Skeletal muscle tissue (tissue), 4 donors: ENCODE measurements around the gene SRPX. TPM values are rescaled to one million over a fixed set of nuclear protein-coding genes. Genes with fewer than 3 reads are reported as not detected.

ENCODE experiments used
- H3K27ac ChIP-seq: one replicate; pipeline ENCODE4 v1.7.0; 2013; ENCODE audit warnings: mild to moderate bottlenecking, low read depth, low read length, inconsistent platforms
- H3K27me3 ChIP-seq, 3 donors: one replicate each; pipeline ENCODE4 v1.7.0; 2013; ENCODE audit warnings: low read length in 3 of 3; ENCODE audit not compliant: control insufficient read depth in 3 of 3, insufficient read depth in 3 of 3
- H3K36me3 ChIP-seq, 3 donors: one replicate each; pipeline ENCODE4 v1.7.0; 2013; ENCODE audit warnings: low read length in 3 of 3; ENCODE audit not compliant: control insufficient read depth in 3 of 3, insufficient read depth in 3 of 3
- H3K4me1 ChIP-seq, 3 donors: one replicate each; pipeline ENCODE4 v1.7.0; 2013; ENCODE audit warnings: low read length in 3 of 3, mild to moderate bottlenecking in 3 of 3; ENCODE audit not compliant: control insufficient read depth in 3 of 3, insufficient read depth in 3 of 3
- H3K4me3 ChIP-seq, 3 donors: one replicate each; pipeline ENCODE4 v1.7.0; 2013; ENCODE audit warnings: low read length in 3 of 3
- H3K9ac ChIP-seq, 3 donors: one replicate each; pipeline ENCODE4 v1.7.0; 2013; ENCODE audit warnings: low read length in 3 of 3, mild to moderate bottlenecking in 3 of 3, moderate library complexity in 2 of 3, low read depth in 1 of 3
- H3K9me3 ChIP-seq, 3 donors: one replicate each; pipeline ENCODE4 v1.7.0; 2013; ENCODE audit warnings: low read length in 3 of 3; ENCODE audit not compliant: control insufficient read depth in 3 of 3
- total RNA-seq: library from RNA; depleted of rRNA; stranded (reverse); fragments of >200 nt; gene quantifications from one replicate; pipeline ENCODE4 v1.2.3, GENCODE V29; 2014
- donor health status: Osteomylitis.

SRPX gene
- total RNA-seq, 1 donor from 2014 or later, result 39.7 TPM

DNA sequence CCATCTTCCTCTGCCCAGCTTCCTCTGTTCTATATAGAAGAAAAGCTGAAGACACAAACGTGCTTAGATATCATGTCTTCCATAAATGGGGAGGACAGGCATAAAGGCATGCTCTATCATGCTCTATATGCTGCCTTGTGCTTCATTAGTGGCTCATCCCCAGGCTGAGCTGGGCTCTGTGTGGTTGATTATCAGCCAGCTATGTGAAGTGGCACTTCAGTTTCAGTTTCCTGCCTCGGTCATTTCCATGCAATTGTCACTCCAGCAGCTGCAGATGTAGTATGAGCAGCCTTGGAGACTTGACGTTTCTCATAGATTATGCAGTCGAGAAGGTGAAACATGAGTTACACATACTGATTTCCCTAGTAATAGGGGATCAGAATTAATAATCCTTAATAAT, 108.1 kb downstream of the SRPX start:
- H3K36me3 ChIP-seq, result no peaks in the 10 kb centered on the region
- no peak overlapping the region for H3K27ac ChIP-seq
- no peak overlapping the region for H3K4me3 ChIP-seq
- no peaks in the 10 kb centered on the region for H3K27me3 ChIP-seq
- no peak overlapping the region for H3K9ac ChIP-seq
- H3K9me3 ChIP-seq, result no peaks in the 10 kb centered on the region
- H3K4me1 ChIP-seq, result no peaks in the 10 kb centered on the region

DNA sequence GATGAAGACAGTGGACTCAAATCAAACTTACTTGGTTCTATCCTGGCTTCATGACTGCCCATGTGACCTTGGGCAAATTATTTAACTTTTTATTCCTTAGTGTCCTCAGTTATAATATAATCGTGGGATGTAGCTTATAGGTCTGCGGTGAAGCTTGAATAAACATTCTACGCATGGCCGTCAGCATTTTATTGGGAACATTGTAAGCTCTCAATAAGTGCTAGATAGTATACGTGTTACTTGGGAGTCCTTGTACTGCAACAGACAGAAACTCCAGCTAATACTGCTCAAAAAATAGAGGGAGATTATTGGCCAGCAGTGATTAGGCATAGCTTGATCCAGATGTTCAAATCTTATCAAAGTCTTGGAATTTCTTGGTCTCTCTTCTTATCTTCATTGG, 109.5 kb downstream of the SRPX start:
- H3K27me3 ChIP-seq, result no peaks in the 10 kb centered on the region

DNA sequence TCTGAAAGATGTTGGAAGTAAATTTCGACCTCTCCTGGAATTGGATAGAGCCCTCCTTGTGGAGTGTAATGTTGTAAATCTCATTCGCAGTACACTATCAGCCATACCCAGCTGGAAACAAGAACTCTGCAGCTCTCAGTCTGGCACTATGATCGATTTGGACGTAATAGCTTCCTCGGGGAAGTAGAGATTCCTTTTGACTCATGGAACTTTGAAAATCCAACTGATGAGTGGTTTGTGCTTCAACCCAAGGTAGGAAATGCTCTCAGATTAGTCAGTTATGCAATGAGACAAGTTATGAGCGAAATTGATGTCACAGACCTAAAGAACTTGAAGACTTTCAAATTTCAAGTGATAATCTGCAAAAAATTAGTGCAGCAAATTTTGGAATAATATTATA, 110.4 kb downstream of the SRPX start:
- Histone ChIP-seq H3K27ac (no peak overlapping the region), H3K36me3 (no peaks in the 10 kb centered on the region), H3K4me3 (no peak overlapping the region), H3K27me3 (no peaks in the 10 kb centered on the region), H3K4me1 (no peaks in the 10 kb centered on the region), H3K9ac (no peak overlapping the region), H3K9me3 (no peaks in the 10 kb centered on the region)

More for the DNA sequence above, 109.5 kb downstream of the SRPX start:
- Histone ChIP-seq H3K27ac (no peak overlapping the region), H3K4me3 (no peak overlapping the region), H3K36me3 (no peaks in the 10 kb centered on the region), H3K9ac (no peak overlapping the region), H3K4me1 (no peaks in the 10 kb centered on the region), H3K9me3 (no peaks in the 10 kb centered on the region)

DNA sequence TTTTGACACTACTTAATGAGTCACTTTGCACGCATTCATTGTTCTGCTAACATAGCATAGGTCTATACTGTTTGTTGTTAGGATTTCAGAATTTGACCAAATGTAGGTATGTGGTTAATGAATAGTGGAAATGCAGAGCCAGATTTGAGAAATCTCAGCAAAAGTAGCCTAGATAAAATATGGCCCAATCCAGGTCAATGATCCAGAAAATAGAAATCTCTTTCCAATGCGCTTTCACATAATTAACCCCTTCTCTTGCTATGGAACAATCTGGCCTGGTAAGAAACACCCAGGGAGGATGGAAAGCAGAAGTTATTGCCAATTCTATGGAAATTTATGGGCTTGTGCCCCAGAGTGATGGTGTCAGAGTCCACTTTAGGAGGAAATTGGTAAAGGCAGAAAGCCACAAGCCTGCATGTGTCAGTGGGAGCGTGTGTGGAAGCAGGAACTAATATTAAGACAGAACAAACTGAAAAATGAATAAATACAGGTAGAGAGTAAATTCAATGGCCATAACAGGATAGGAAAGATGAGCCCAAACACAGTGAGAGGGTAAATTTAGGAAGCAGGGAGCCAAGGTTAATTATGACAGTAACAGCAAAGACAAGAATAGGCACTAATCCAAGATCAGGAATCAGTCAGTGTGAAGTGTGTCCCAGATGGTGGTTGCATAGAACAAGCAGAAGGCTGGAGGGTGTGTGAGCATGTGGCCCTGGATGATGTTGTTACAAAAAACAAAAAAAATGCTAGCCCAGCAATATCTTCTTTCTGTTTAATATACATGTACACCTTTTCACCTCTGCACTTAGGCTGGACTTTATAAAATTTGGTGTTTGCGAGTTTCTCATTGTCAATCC, 111.4 kb downstream of the SRPX start:
- no peaks in the 10 kb centered on the region for H3K27me3 ChIP-seq
- H3K27ac ChIP-seq, result no peak overlapping the region
- H3K4me3 ChIP-seq, result no peak overlapping the region
- H3K4me1 ChIP-seq, result no peaks in the 10 kb centered on the region
- no peaks in the 10 kb centered on the region for H3K36me3 ChIP-seq
- no peaks in the 10 kb centered on the region for H3K9me3 ChIP-seq
- H3K9ac ChIP-seq, result no peak overlapping the region

DNA sequence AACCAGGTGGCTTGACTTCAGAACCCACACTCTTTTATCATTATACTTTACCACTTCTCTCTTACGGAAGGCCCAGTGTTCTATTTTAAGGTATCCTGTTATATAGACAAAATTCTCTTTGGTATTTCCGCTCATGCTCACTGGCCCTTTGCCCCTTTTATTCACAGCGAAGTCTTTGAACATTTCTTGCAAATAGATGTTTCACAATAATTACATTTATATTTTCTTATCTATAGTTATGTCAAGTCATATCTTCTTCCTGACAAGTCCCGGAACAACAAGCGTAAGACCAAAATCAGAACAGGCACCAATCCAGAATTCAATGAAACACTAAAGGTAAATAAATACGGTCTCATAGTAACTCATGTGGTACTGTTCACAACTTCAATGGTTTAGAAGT, 112.3 kb downstream of the SRPX start:
- no peaks in the 10 kb centered on the region for H3K27me3 ChIP-seq
- H3K9me3 ChIP-seq, result no peaks in the 10 kb centered on the region

DNA sequence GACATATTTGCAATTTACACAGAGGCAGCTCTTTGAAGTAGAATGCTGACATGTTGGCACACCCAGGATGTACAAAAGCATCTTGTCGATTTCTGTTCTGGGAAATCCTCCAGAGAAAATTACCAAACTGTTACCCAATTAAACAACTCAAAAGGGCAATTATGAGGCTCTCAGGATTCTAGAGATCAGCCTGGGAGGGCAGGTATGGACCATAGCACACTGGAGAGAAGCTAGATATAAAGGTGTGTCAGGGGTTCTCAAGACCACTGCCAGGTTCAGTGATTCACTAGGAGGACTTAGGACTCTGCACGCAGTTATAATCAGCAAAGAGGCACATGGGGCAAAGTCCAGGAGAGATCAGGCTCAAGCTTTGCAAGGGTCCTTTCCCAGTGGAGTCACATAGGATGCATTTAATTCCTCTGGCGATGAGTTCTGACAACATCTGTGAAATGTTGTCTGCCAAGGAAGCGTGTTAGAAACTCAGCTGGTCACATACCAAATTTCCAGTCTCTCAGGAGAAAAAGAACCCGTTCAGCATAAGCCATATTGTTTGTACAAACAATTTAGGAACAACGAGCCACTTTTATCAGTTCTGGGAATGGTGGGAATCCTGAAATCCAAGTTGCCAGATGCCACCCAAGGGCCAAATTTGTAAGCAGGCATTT, 113.5 kb downstream of the SRPX start:
- no peak overlapping the region for H3K4me3 ChIP-seq
- no peaks in the 10 kb centered on the region for H3K36me3 ChIP-seq
- no peaks in the 10 kb centered on the region for H3K9me3 ChIP-seq
- no peak overlapping the region for H3K9ac ChIP-seq
- no peaks in the 10 kb centered on the region for H3K4me1 ChIP-seq
- H3K27me3 ChIP-seq, result no peaks in the 10 kb centered on the region
- H3K27ac ChIP-seq, result no peak overlapping the region

More for the DNA sequence above, 112.3 kb downstream of the SRPX start:
- Histone ChIP-seq H3K4me1 (no peaks in the 10 kb centered on the region), H3K36me3 (no peaks in the 10 kb centered on the region), H3K27ac (no peak overlapping the region), H3K9ac (no peak overlapping the region), H3K4me3 (no peak overlapping the region)

DNA sequence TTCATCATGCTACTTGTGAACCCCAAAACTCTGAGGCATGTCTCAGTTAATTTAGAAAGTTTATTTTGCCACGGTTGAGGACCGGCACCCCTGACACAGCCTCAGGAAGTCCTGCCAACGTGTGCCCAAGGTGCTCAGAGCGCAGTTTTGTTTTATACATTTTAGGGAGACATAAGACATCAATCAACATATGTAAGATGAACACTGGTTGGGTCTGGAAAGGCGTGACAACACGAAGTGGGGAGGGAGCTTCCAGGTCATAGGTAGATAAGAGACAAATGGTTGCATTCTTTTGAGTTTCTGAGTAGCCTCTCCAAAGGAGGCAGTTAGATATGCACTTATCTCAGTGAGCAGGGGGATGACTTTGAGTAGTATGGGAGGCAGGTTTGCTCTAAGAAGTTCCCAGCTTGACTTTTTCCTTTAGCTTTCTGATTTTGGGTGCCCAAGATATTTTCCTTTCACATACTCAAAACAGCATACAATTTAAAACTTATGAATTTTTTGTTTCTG, 115.4 kb downstream of the SRPX start:
- H3K36me3 ChIP-seq, result no peaks in the 10 kb centered on the region
- no peaks in the 10 kb centered on the region for H3K4me1 ChIP-seq
- H3K27ac ChIP-seq, result no peak overlapping the region

DNA sequence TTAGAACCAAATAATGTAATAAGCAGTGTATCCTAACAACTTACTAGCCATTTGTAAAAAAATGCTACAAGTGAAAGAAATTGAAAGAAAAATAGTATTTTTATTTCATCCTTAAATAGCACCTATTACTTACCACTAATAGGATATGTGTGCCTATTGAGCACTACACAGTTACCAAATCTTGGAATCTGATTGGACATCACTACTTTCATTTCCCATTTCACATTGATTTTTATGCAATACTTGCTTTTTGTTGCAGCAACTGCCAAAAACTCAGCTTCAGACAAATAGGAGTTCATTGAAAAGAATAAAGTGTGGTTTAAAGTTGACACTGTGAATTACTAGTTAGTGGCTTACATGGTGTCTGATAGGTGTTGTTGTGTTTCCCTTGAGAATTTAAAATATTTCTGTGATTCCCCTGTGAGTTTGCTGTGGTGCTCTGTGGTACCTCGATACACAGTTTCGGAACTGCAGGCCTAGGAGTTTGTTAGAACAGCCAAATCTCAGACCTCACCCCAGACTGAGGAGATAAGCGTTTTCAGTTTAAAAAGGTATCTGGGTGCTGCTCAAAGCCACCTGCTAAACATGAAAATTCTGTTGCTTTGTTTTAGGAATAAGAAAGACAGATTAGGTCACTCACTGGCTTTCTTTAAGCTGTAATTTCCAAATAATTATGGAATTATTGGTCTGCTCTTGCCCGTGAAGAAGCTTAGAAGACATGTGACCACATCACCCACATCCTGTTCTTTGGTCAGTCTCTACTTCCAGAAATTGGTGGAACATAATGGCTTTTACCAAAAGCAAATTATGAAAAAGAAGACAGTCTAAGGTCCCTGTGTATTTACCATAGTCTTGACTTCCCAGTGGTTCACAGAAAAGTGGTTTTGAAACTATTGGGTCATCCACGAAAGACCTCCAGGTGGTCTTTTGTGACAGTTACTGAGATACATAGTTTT, 116.5 kb downstream of the SRPX start:
- Histone ChIP-seq H3K27me3 (no peaks in the 10 kb centered on the region), H3K36me3 (no peaks in the 10 kb centered on the region), H3K4me1 (no peaks in the 10 kb centered on the region), H3K4me3 (no peak overlapping the region), H3K9me3 (no peaks in the 10 kb centered on the region), H3K27ac (no peak overlapping the region), H3K9ac (no peak overlapping the region)

More for the DNA sequence above, 115.4 kb downstream of the SRPX start:
- Histone ChIP-seq H3K9me3 (no peaks in the 10 kb centered on the region), H3K4me3 (no peak overlapping the region), H3K27me3 (no peaks in the 10 kb centered on the region), H3K9ac (no peak overlapping the region)

DNA sequence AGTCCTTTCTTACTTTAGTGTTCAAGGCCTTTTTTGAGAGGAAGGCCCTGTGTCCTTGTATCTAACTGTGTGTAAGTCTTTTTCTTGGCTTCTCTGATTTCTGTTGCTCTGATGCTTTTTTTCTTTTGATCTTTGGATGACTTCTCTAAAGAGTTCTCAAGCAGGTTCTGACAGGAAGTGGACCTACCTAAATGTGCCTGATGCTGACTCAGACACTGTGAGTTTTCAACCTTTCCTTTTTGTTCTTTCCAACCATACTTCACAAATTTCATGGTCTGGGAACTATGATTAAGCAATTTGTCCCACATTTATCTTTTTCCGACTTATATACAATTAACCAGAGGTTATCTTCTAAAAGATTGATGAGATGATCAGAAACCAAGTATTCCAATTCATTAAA, 117.8 kb downstream of the SRPX start:
- no peaks in the 10 kb centered on the region for H3K4me1 ChIP-seq
- no peak overlapping the region for H3K27ac ChIP-seq
- H3K27me3 ChIP-seq, result no peaks in the 10 kb centered on the region
- H3K4me3 ChIP-seq, result no peak overlapping the region
- H3K9me3 ChIP-seq, result no peaks in the 10 kb centered on the region
- H3K9ac ChIP-seq, result no peak overlapping the region
- H3K36me3 ChIP-seq, result no peaks in the 10 kb centered on the region
